Measurements from ENCODE around the gene GLRX.

GLRX gene

GRCh38 chr5:95810305-95811125, 12.0 kb downstream of the GLRX start:
- no peak overlapping the region for H3K4me3 ChIP-seq (ENCODE audit: low read length)
- no peak for TF ChIP-seq CTCF (conservative IDR thresholded peaks at IDR 0.05; ENCODE audit: low read length)
- no peak for DNase-seq (ENCODE audit: low read depth)

DNA sequence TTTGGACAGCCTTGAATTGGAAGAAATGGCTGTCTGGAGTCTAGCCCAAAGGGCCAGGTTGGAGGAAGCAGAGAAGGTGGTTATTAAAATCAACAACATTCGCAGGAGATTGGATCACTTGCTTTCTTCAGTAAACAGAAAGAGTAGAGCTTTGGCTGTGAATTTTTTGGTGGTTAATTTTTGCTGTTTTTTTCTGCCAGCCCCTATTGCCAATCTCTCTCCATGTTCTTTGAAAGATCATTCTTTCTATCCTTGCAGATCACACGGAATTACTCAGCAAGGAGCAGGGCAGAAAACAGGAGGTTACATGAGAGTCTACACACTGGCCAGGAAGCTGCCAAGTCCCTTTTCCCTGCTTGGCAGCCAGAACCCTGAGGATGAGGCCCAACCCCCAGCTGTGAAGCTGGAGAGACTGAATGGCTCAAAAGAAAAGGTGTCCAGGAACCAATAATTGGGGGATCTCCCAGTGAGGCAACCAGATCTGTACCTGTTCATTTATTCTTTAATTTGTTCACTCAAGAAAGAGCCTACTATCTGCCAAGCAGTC, 13.0 kb downstream of the GLRX start:
- peak; percentile 61 for DNase-seq (ENCODE audit: low read depth)
- no peak for TF ChIP-seq CTCF (conservative IDR thresholded peaks at IDR 0.05; ENCODE audit: low read length)
- H3K4me3 ChIP-seq (ENCODE audit: low read length), result no peak overlapping the region

DNA sequence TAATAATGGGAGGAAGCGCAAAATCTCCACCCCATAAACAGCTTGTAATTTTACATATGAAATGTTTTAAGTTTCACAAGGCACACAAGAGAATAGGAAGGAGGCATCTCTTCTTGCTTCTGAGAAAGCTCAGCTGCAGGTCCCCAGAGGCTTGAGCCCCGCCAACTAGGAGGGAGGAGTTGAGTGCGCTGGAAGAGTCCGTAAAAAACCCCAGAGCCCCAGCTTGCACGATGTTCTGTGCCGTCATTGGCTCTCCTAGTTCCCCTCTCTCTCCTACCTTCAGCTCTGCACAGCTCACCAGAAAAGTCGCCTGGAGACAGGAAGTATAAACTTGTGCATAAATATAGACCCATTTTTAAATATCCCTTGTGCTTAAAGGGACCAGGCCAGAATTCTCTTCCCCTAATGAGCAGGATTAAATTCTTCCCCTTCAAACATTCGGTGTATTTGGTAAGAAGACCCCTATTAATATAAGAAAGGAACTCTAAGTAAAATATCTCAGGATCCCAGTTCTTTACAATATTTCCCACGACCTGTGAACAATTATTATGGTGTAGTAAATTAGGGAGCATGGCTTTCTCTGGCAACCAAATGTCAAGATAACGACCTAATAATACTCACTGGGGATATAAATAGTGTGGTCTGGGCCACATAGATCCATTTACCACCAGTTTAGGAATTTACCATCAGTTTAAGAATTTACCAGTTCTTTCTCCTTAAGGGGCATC, 13.7 kb downstream of the GLRX start:
- DNase-seq (ENCODE audit: low read depth), result peak; percentile 72
- no peak for TF ChIP-seq CTCF (conservative IDR thresholded peaks at IDR 0.05; ENCODE audit: low read length)
- H3K4me3 ChIP-seq (ENCODE audit: low read length), result no peak overlapping the region

DNA sequence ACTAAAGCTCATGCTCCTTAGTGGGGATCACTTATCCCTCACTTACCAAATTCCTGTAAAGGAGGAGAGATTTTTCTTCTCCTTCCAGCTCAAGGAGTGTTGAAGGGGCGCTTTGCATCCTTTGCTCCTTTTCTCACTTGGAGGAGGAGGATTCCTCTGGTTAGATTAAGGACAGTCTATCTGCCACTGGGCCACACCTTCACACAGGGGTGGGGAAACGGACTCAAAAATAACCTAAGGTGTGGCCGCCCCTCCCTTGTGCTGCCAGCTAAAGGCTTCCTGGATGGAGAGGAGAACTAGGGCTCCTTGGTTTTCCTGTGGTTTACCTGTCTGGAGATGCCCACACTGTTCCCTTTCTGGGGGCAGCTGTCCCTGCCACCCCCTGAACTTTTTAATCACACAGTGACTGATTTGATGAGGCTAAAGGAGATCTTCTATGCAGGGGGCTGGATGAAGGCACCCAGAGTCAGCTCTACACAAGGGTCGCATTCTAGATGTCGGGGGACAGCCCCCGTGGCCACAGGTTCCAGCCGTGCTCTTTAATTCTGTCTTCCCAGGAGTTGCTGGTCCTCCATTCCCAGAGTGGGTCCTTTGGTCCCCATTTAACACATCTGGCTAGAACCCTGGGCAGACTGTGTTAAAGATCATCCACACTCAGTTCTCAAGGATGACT, 14.4 kb downstream of the GLRX start:
- no peak overlapping the region for H3K4me3 ChIP-seq (ENCODE audit: low read length)

GRCh38 chr5:95806687-95807086, 15.8 kb downstream of the GLRX start:
- TF ChIP-seq CTCF (conservative IDR thresholded peaks at IDR 0.05; ENCODE audit: low read length), result no peak
- no peak for DNase-seq (ENCODE audit: low read depth)
- no peak overlapping the region for H3K4me3 ChIP-seq (ENCODE audit: low read length)

More for the DNA sequence above, 14.4 kb downstream of the GLRX start:
- no peak for TF ChIP-seq CTCF (conservative IDR thresholded peaks at IDR 0.05; ENCODE audit: low read length)
- no peak for DNase-seq (ENCODE audit: low read depth)

DNA sequence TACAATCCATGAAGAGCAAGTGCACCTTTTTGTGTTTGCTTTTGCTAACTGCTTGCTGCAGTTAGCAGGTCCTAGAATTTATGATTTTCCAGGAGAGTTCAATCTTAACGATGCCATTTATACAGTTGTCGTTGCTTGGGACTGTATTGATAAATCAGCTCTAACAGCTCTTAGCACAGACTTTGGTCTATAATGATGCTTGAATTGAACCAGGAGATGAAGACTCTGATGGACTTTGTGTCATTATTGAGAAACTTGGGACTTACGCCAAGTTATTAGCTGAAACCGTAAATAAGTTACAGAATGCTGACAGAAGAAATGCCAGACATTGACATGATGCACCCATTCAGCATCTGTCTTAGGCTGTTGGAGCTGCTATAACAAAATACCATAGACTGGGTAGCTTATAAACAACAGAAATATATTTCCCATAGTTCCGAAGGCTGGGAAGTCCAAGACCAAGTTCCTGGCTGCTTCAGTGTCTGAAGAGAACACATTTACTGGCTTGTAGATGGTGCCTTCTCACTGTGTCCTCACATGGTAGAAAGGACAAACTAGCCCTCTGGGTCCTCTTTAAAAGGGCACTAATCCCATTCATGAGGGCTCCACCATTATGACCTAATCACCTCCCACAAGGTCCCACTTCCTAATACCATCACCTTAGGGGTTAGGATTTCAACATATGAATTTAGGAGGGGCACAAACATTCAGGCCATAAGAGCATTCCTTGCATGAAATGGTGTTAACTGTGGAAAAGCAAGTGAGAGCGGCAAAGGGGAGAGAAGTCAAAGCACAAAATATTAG, 17.6 kb downstream of the GLRX start:
- H3K4me3 ChIP-seq (ENCODE audit: low read length), result no peak overlapping the region
- TF ChIP-seq CTCF (conservative IDR thresholded peaks at IDR 0.05; ENCODE audit: low read length), result no peak
- DNase-seq (ENCODE audit: low read depth), result no peak
